Pancreas (tissue), 10 donors: ENCODE results near the gene C6orf120. TPM values are rescaled to one million over a fixed set of nuclear protein-coding genes. Genes with fewer than 3 reads are reported as not detected.
"Not testable (repeated sequence)": the region's sequence is repeated elsewhere in the genome, so short reads cannot be mapped to it uniquely, and the experiment has no call there.

Source experiments
- ATAC-seq, 4 donors: fragments of 200-7000 bp; cut with Tn5 transposase; one replicate each; pipeline versions ENCODE4 v1.8.0 to v1.9.1; 2020; ENCODE audit warnings: mild to moderate bottlenecking in 4 of 4, moderate library complexity in 4 of 4
- DNase-seq, 6 donors: peaks; one replicate each; pipeline ENCODE4 v3.0.0-alpha.2; 2020
- FAIRE-seq: peaks from 2 replicates; lab custom pipeline; 2012; peaks lifted over from hg19 to GRCh38; lab: Jason Lieb, UNC
- H3K27ac ChIP-seq, 4 donors: fragments of 200-600 bp; sonication (generic); 1 replicate in 3 of 4; 2 replicates in 1 of 4; pipeline versions ENCODE4 v1.5.0 to v1.8.0; 2020
- H3K27me3 ChIP-seq, 4 donors: fragments of 200-600 bp; one replicate each; pipeline ENCODE4 v1.8.0; 2021
- H3K36me3 ChIP-seq, 3 donors: fragments of 200-600 bp; sonication (generic) in 1 of 3; one replicate each; pipeline versions ENCODE4 v1.5.0 to v1.8.0; 2020 to 2021
- H3K4me1 ChIP-seq, 3 donors: fragments of 200-600 bp; one replicate each; pipeline ENCODE4 v1.8.0; 2021
- H3K4me3 ChIP-seq, 4 donors: fragments of 200-600 bp; sonication (generic) in 2 of 4; one replicate each; pipeline versions ENCODE4 v1.5.0 to v1.8.0; 2020 to 2021
- H3K9me3 ChIP-seq, 4 donors: fragments of 200-600 bp; one replicate each; pipeline ENCODE4 v1.8.0; 2021
- CTCF ChIP-seq, 4 donors: fragments of 200-600 bp; sonication (generic) in 3 of 4; IDR thresholded peaks; one replicate each; pipeline versions ENCODE4 v1.5.0 to v1.8.0; 2021; ENCODE audit warnings: antibody characterized with exemption in 4 of 4
- WGBS, 2 donors: extraction: QIAGEN DNeasy Blood & Tissue Kit; methylation state at CpG; one replicate each; pipeline ENCODE4 v1.1.7; 2013; 5-methylcytosine and 5-hydroxymethylcytosine counted together
- intact Hi-C, 3 donors: fragments of 100-400 bp; cut with DNase I; formaldehyde crosslinking; loops; one replicate each; pipeline versions ENCODE4 v1.11.1 to v1.14.2; 2022
- polyA plus RNA-seq, 2 donors: library from polyadenylated mRNA; stranded (reverse); fragments of 200-250 nt; gene quantifications; one replicate each; pipeline ENCODE4 v1.2.3, GENCODE V29; 2013
- total RNA-seq, 6 donors: library from RNA; stranded (reverse); fragmentation: NEBNext Ultra II Directional in 4 of 6; extraction: Animal tissue kit (Norgen Biotek cat#: 25700) in 4 of 6; gene quantifications; one replicate each; pipeline versions ENCODE4 v1.2.1 to v1.2.4, GENCODE V29; 2021 to 2023
- donor health status: healthy with polysubstance abuse.
- donor health status: DM: no; HTN: no; CAD: no; lungs with moderate emphysema.
- donor health status: DM: no; HTN: no; CAD: no.
- donor health status: control.
- donor health status: control.
- donor health status: Bipolar disorder and iron deficiency.
- donor health status: DM: yes; HTN: yes; CAD: no.
- donor health status: DM: no; HTN: no; CAD: no.
- donor health status: DM: no; HTN: no; CAD: no.
- donor health status: DM: yes; HTN: yes; CAD: no.

The C6orf120 gene
- total and polyA plus RNA-seq, 8 donors: 2.9 to 15.5 (median 11.8) TPM

GRCh38 chr6:169685860-169686259, 16.1 kb upstream of the C6orf120 start:
- H3K36me3 ChIP-seq: no peaks in the 10 kb centered on the region
- no peak overlapping the region for H3K4me3 ChIP-seq
- no peak for FAIRE-seq
- H3K9me3 ChIP-seq: peaks cover 0 to 4% (median 0%) of the 10 kb centered on the region in 4 donors
- no peak overlapping the region for H3K27ac ChIP-seq
- no peak for TF ChIP-seq CTCF (IDR thresholded peaks at IDR 0.05)
- intact Hi-C loops: no loop called here
- no peaks in the 10 kb centered on the region for H3K4me1 ChIP-seq
- H3K27me3 ChIP-seq: no peaks in the 10 kb centered on the region
- WGBS, 2 donors: 92 to 94% methylated on average over 2 of the region's 2 CpGs
- ATAC-seq: no peak
- no peak for DNase-seq

DNA sequence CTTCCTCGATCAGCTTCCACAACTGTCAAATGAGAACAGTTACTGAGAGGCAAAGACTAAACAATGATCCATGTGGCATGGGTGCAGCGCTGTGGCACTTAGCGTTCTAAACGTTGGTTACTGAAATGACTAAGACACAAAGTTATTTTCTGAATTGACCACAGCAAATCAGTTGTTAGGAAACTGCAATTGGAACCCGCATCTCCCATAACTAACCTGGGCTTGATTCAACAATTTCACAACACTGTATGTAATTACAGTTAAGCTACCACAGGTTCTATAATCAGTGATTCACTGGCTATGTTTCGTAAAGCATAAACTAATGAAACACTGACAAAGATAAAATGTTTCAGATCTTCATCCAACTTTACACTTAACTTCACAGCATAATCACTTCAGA, 12.6 kb upstream of the C6orf120 start:
- no peak overlapping the region for H3K4me3 ChIP-seq
- DNase-seq (no peak), ATAC-seq (no peak), FAIRE-seq (no peak)
- H3K4me1 ChIP-seq: no peaks in the 10 kb centered on the region
- no peak overlapping the region for H3K27ac ChIP-seq
- no peak for TF ChIP-seq CTCF (IDR thresholded peaks at IDR 0.05)
- peaks cover 0 to 4% (median 0%) of the 10 kb centered on the region in 4 donors for H3K9me3 ChIP-seq
- 95 to 97% methylated on average over 6 of the region's 6 CpGs for WGBS, 2 donors
- no peaks in the 10 kb centered on the region for H3K36me3 ChIP-seq
- intact Hi-C loops: no loop called here
- no peaks in the 10 kb centered on the region for H3K27me3 ChIP-seq

- Histone ChIP-seq H3K36me3 (peaks cover 0 to 3% (median 0%) of the 10 kb centered on the region in 3 donors), H3K27me3 (no peaks in the 10 kb centered on the region), H3K4me3 (no peak overlapping the region), H3K9me3 (no peaks in the 10 kb centered on the region), H3K27ac (no peak overlapping the region), H3K4me1 (no peaks in the 10 kb centered on the region)
- intact Hi-C loops: no loop called here
- ATAC-seq (no peak), FAIRE-seq (no peak), DNase-seq (no peak)
- no peak for TF ChIP-seq CTCF (IDR thresholded peaks at IDR 0.05)
- 91 to 99% methylated on average over 2 of the region's 2 CpGs for WGBS, 2 donors
Measured at GRCh38 chr6:169691260-169691659, 10.7 kb upstream of the C6orf120 start.

DNA sequence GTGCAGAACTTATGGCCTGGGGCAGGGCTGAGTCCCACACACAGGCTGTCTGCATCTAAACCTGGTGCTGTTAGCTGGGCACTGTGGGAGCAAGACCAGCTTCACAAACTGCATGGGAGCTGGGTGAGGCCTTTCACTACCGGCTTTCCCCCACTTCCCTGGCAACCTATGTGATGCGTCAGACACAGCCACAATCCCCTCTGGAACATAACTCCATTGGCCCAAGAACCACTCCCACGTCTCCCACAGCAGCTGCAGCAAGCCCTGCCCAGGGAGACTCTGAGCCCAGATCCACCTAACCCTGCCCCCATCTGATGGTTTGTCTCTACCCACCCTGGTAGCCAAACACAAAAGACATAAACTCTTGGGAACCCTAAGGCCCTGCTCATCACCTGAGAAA, 9.4 kb upstream of the C6orf120 start:
- Histone ChIP-seq H3K4me3 (no peak overlapping the region), H3K4me1 (no peaks in the 10 kb centered on the region), H3K27me3 (no peaks in the 10 kb centered on the region), H3K36me3 (peaks cover 0 to 3% (median 0%) of the 10 kb centered on the region in 3 donors), H3K27ac (no peak overlapping the region), H3K9me3 (no peaks in the 10 kb centered on the region)
- WGBS, 2 donors: 95% methylated on average over 3 of the region's 3 CpGs
- no peak for DNase-seq
- TF ChIP-seq CTCF (IDR thresholded peaks at IDR 0.05): no peak
- no peak for ATAC-seq
- intact Hi-C loops: no loop called here
- FAIRE-seq: no peak

- TF ChIP-seq CTCF (IDR thresholded peaks at IDR 0.05): no peak
- no peaks in the 10 kb centered on the region for H3K4me1 ChIP-seq
- no peak overlapping the region for H3K4me3 ChIP-seq
- H3K27me3 ChIP-seq: no peaks in the 10 kb centered on the region
- intact Hi-C loops: no loop called here
- H3K27ac ChIP-seq: no peak overlapping the region
- no peaks in the 10 kb centered on the region for H3K9me3 ChIP-seq
- ATAC-seq (no peak), FAIRE-seq (no peak), DNase-seq (no peak)
- H3K36me3 ChIP-seq: peaks cover 0 to 3% (median 0%) of the 10 kb centered on the region in 3 donors
- WGBS, 2 donors: 93 to 99% methylated on average over 5 of the region's 5 CpGs
Measured at GRCh38 chr6:169695131-169695530, 6.8 kb upstream of the C6orf120 start.

DNA sequence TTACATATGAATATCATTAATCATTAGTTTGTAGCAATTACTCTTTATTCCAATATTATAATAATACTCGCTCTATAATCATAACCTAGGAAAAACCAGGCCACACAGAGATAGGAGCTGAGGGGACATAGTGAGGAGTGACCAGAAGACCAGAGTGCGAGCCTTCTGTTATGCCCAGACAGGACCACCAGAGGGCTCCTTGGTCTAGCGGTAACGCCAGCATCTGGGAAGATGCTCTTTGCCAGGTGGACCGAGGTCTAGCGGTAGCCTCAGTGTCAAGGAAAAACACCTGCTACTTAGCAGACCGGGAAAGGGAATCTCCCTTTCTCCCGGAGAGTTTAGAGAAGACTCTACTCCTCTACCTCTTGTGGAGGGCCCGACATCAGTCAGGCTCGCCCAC, 4.8 kb upstream of the C6orf120 start:
- H3K27ac ChIP-seq, DNase-seq, H3K9me3 ChIP-seq, H3K27me3 ChIP-seq, H3K4me1 ChIP-seq, intact Hi-C loops, FAIRE-seq, H3K4me3 ChIP-seq, ATAC-seq, H3K36me3 ChIP-seq: not testable (repeated sequence)
- WGBS, 2 donors: 85 to 91% methylated on average over 10 of the region's 10 CpGs
